NCI-H82 treated with DMSO at 0.1 percent for 48 hours (cell line): ENCODE results near the gene PTPN18.
"Not testable (repeated sequence)": the region's sequence is repeated elsewhere in the genome, so short reads cannot be mapped to it uniquely, and the experiment has no call there.

Experiments
- DNase-seq: peaks from one replicate; lab custom pipeline; 2025; ENCODE audit not compliant: unreplicated experiment; lab: John Stamatoyannopoulos, UW

PTPN18 gene

DNA sequence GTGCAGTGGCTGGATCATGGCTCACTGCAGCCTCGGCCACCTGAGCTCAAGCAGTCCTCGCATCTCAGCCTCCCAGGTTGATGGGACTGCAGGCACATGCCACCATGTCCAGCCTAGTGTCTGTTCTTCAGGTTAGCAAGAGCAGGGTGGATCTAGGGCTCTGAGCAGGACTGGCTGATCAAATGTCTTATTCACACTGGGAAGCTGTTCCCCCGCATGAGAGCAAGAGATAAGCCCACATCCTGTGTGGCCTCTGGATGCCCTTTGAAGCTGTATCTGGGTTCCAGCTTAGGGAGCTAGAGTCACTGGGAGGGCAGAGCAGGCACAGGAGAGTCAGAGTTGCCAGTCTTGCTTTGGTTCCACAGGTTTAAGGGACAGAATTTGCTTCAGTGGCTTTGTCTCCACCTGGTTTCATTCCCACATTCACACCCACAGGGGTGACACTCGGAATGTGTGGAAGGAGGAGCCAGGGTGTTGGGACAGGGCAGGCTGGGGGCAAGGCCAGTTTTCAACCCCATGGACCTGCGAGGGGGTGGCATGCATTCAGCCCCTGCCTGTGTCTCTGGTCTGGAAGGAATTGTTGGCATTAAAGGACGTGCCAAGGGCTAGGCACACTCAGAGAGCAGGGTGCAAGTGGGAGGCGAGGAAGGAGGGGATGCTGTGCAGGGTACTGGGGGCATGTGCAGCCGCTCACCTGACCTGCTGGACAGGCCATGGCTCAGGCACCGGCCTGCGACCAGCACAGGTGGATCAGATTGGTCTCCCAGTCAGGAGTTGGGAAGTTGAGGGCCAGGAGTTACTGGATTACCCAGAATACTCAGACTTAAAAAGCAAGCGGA is 24.5 kb downstream of the PTPN18 start:
- DNase-seq = no peak

DNA sequence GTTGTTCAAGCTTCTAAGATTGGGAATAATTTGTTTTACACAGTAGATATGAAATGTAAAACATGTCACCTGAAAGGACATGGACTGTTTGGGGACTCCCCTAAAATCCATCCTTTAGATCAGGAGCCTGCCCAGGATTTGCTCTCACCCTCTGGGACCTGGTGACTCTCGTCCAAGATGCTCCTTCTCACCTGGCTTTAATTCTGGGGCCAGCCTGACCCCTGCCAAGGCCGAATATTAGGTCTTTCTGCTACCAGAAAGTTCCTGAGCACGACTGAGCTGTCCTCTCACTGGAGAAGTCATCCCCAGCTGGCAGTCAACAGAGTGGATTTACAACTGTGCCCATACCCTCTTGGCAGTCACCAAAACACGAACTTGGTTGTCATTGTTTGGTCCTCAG is 25.3 kb downstream of the PTPN18 start:
- DNase-seq = no peak

DNA sequence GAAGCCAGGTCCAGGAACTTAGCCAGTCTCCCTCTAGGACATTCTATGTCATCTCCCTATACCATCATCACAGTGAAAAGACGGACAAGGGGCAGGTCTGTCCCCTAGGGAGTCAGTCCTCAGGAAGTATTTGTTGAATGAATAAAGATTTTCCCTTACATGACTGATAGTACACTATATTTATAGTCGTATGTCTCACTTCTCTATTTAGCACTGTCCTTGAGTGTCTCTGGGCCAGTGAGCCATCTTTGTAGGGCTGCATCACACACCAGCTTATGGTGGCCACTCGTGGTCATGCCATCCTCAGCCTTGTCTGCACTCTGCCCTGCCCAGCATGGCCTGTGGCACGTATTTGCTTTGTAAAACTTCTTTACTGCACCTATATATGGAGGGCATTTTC is 25.8 kb downstream of the PTPN18 start:
- DNase-seq = no peak

DNA sequence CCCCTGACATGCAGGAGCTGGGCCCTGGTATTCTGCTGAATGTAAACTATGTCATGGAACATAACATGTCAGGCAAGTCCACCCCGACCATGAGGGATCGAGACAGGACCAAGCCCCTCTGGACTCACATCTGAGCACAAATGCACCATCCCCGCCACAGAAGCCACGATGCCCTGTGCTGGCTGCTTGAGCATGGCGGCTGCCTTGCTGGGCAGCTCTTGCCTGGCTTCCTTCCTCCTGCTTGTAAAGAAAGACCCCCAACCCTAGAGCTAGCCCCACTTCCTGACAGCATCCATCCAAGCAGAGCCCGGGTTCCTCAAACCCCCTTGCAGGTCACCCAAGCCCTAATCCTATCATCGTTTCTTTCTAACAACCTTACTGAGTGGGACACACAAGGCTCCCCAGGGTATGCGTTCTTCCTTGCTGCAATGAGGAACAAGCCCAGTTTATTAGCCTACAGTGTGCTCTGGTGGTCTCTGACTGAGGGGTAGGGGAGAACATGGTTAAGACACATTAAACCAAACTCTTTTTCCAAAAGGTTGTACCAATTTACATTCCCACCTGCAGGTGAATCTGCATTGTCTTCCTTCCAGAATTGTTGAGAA is 26.6 kb downstream of the PTPN18 start:
- DNase-seq = no peak

DNA sequence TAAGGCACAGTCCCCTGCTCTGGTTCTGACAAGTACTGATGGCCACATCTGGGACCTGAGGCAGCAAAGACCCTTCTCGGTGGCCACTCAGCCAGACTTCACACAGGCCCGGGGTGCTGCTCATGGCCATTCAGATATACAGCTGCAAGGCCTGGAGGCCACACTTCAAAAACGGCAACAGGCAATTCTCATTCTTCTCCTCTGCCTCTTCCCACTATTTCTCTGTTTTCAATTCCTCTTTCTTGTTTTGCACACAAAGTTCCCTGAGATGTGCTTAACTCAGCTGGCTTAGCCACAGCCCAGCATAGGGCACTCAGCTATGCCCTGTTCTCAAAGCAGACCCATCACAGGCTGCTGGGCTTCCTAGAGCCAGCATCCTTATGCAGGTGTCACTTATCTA is 29.9 kb downstream of the PTPN18 start:
- no peak for DNase-seq

DNA sequence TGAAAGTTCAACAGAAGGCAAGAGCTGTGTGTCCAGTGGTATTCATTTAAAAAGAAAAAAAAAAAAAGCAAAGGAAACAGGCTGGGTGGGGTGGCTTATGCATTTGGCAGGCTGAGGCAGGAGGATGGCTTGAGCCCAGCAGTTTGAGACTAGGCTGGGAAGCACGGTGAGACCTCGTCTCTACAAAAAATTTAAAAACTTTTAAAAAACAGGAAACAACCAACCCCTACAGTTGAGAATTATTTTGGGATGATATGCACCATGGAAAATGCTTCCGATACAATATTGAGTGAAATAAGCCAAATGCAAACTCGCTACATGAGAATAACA is 31.2 kb downstream of the PTPN18 start:
- DNase-seq = no peak

DNA sequence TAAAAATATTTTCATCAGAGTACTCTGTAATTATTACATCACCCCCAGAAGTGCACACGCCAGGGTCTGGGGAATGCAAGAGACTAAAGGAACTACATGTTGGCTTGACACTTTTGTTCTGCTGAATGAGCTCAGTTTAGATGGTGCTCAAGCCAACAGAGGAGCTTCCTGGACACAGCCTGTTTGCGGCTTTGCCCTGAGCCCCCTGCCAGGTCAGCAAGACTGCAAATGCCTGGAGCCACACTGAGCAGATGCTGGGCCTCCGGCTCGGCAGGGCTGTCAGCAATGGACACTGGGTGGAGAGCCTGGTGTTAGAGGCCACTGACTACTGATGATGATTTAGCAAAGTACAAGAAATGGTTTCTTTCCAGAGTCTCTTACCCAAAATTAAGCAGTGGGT is 31.9 kb downstream of the PTPN18 start:
- no peak for DNase-seq

DNA sequence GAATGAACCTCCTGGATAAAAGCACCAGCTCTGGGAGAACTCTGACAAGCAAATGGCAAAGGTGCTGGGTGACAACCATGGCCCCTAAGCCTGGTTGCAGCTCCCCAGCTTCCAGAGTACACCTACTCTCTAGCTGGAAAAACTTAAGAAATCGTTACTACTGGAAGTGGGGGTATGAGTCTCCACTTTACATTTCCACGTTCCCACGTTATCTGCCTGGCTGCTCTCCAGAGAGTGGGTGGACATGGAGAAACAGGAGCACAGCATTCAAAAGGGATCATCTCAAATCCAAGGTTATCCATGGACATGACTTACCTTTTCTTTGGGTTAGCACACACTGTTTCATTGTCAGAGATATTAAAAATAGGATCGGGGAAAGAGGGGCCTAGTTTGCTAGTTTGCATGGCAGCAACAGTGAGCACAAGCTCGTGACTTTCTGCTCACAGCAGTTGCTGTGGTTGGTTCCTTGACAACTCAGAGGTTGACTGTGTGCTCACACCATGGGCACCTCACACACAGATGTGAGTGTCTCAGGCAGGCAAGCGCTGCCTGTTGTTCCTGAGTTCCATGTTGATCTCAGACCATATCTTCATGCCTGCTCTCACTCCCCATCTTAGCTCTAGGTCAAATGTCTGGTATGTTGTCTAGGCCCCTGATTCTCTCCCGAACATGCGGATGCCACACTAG is 32.5 kb downstream of the PTPN18 start:
- DNase-seq = no peak

DNA sequence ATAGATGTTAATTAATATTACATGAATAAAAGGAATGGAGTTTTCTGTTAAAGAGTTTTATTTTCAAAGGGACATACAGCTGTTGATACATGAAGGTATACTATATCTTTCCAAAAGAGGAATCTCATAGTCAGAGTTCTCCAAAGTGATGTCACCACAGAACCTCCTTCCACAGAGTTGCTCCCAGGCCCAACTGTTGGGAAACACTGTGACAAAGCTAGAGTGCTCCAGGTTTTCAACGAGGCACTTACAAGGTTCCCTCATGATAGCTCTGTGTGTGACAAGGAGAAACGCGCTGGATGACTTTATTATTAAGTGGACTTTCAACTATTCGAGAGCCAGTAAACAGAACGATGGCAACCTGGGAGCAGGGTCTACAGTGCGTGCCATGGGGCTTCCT is 33.5 kb downstream of the PTPN18 start:
- DNase-seq = no peak

DNA sequence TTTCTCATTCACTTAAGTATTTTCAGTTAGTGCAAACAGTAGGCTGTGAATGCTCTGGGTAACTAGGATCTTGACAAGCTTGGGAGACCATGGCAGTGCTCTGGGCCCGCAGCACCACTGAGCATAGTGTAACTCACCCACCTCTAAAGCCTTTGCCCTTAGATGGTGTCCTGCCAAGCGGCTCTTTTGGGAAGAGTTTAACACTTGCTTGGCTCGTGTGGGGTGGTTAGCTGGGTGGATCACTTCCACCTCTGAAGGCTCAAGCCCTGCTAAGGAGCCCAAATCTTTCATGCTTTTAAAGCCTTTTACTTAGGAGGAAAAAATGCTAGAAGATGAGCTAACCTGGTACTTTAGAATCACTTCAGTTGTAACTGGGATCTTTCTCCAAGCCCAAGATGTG is 33.9 kb downstream of the PTPN18 start:
- no peak for DNase-seq

DNA sequence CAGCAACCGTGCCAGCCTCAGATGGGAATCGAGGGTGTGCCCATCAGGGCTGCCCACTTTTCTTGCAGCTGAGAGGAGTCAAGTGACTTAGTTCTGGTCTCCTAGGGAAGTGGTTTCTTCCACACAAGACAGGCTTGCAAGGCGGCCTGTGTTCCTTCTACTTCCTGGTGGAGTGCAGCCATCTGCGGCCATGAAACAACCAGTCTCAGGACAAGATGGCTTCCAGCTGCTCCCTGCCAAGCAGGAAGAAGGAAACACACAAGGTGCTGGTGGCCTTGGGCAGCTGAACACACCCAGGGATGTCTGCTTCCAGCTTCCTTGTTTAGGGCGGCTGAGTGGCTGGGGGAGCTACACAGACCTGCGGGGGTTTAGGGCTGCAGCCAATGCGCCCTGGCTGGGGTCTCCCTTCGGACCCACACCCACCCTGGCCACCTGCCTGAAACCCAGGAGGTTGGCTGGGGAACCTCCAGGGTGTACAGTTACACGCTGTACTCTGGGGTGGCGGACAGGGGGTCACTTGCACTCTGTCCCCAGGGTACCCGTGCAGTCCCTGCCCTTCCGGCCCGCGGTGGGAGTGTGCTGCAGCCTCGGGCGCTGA is 34.7 kb downstream of the PTPN18 start:
- DNase-seq = no peak

DNA sequence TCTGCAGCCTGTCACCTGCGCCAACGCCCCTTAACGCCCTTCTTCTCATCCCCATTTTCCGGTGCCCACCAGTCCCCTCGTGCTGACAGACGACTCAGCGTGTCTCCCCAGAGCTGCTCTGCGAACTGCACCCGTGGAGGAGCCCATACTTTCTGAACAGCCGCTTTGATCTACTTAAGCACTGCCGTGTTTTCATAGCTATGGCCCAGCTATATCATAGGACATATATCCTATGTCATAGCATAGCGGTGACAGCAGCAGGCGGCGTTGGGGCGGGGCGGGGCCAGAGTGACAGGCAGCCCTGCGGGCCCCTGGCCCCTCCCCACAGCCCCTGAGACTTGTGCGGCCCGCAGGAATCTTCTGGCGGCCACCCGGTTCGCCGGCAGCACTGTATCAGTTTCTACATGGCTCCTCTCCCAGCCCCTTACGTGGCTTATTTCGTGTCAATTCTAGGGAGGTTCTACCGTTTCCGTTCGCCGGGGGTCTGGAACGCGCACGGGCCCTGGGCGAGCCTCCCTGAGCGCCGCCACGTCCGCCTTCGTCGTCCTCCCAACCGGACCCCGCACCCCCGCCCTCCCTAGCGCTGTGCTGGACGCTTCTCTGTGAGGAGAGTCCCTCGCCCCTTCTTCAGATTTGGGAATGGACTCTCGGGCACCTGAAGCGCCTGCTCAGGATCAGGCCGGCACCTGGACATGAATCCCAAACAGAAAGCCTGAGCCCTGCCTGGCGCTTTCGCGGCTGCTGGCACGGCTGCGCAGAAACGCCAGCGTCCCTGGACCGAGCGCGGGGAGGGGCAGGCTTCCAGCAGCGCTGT is 35.4 kb downstream of the PTPN18 start:
- peak; percentile 31 for DNase-seq

DNA sequence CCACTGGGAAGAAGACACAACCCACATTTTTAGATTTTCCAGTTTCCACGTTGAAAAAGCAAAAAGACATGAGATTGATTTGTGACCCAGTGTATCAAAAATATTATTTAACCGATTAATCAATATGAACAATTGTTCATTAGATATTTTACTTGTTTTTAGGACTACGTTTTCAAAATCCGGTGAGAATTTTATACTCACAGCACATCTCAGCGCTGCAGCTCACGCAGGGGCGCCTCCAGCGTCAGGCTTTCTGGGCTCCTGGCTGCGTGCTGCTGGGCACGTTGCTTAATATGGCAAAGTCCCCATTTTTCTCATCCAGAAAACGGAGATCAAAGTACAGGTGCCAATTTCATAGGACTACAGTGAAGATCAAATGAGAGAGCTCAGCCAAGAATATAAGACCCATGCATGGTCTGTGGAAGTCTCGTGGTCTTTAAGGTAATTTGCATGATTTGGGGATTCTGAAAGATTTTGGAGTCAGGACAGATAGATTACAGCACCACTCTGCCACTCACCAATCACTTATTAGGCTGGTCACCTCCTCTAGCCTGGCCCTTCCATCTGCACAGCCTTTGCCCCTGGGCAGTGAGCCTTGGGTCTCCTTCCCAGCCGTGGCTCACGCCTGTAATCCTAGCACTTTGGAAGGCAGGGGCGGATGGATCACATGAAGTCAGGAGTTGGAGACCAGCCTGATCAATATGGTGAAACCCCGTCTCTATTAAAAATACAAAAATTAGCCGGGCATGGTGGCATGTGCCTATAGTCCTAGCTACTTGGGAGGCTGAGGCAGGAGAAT is 36.2 kb downstream of the PTPN18 start:
- peak; percentile 16 for DNase-seq

DNA sequence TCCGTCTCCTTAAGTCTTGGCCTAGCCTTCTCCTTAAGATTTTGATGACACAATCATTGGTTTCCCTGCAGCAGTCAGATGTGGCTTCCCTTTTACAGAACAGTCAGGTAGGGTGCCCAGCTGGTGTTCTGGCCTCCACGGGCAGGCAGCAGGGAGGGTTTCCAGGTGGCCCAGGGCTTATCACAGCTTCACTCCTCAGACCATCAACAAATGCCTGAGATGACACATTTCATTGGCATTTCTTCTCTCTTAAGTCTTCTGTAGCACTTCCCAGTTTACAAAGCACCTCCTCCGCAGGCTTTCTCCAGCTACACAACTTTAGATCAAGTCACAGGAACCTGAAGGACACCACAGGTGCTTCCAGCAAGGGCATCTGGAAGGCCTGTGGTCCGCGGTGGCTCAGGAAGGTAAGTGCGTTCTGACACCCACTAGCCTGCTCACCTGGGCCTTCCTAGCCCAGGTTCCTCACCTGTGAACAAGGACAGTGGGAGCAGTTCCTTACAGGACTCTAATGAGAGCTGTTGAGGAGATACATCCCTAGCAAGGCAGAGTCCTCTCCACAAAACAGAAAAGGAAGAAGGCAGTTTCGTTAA is 37.6 kb downstream of the PTPN18 start:
- DNase-seq = no peak

DNA sequence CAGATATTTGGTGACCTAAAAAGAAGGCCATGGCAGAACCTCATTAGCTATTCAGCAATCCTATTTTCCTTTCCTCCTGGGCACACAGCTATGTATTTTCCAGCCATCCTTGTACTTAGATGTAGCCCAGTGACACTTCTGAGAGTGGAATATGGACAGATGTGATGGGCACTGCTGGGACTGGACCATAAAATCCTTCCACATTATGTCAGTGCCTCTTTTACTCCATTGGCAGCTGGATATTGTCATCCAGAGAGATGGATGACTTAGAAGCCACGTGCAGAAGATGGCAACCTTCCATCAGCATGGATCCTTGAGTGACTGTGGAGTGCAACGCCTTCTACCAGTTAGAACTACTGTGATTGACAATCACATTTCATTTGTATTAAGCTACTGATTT is 50.4 kb downstream of the PTPN18 start:
- not testable (repeated sequence) for DNase-seq

DNA sequence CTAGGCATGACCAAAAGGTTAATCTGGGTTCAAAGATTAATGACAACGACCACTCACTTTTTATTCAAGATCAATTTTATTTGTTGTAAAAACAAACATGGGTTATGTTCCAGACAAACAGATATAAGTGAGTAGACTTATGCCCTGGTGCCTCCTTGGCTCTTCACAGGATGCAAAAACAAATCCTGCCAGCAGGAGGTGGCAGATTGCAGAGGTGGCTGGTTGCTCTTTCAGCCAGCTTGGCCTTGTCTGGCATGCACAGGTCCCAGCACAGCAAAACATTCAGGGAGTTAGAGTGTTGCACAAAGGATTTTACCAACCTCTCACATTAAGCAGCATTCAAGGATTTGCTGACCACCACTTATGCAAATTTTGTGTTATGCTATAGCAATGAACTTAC is 60.8 kb downstream of the PTPN18 start:
- DNase-seq = not testable (repeated sequence)

DNA sequence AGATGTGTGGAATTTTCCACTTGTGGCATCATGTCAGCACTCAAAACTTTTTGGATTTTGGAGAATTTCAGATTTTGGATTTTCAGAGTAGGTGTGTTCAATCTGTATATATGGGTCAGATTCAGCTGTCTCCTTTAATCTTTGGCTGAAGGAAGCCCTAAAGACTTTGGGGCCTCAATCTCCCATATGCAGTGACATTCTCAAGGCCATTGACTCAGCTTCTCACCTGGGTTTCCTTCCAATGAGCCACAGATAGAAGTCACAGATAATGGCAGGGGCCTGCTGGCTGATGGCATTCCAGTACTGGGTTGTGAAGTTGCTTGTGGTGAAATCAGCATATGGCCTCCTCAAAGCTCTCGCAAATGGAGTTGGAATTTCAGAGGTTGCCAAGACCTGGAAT is 63.0 kb downstream of the PTPN18 start:
- not testable (repeated sequence) for DNase-seq
